SK-N-SH (cell line): Measurements from ENCODE around the gene KLF13. TPM values are rescaled to one million over a fixed set of nuclear protein-coding genes. Genes with fewer than 3 reads are reported as not detected.

Experiments
- CTCF ChIA-PET: fragments of 300-600, 350-600 bp; formaldehyde crosslinking; extraction: SDS; loops from one replicate; lab custom pipeline; 2021; lab: Yijun Ruan, JAX
- POLR2A ChIA-PET: fragments of 350-600 bp; sonication (Branson Sonifier 250); formaldehyde crosslinking; extraction: SDS; loops from one replicate; lab custom pipeline; 2020; ENCODE audit warnings: antibody characterized with exemption, inconsistent platforms; lab: Yijun Ruan, JAX
- DNase-seq: peaks from one replicate; pipeline ENCODE4 v3.0.0; 2012
- H2AFZ ChIP-seq: fragments of 200-600 bp; sonication (generic); 2 replicates; pipeline ENCODE4 v1.8.1; 2016; ENCODE audit warnings: antibody characterized with exemption, mild to moderate bottlenecking, low read depth
- H3F3A ChIP-seq: fragments of 200-600 bp; sonication (generic); replicated peaks from 2 replicates; pipeline ENCODE3; 2016; ENCODE audit warnings: antibody characterized with exemption, mild to moderate bottlenecking; ENCODE audit not compliant: insufficient read depth
- H3K27ac ChIP-seq, 2 experiments: fragments of 200-500 bp in 1 of 2; fragments of 200-600 bp in 1 of 2; sonication (Bioruptor generic) in 1 of 2; sonication (generic), shearing (Covaris generic) in 1 of 2; 2 replicates each; pipeline versions ENCODE4 v1.5.1 to v1.6.1; 2014 to 2016; ENCODE audit warnings: low read depth in 2 of 2, inconsistent platforms in 1 of 2, low read length in 1 of 2, mild to moderate bottlenecking in 1 of 2, mixed read lengths in 1 of 2
- H3K27me3 ChIP-seq: fragments of 200-600 bp; sonication (generic), shearing (Covaris generic); 2 replicates; pipeline ENCODE4 v1.6.1; 2016; ENCODE audit warnings: mixed run types; ENCODE audit not compliant: insufficient read depth
- H3K36me3 ChIP-seq, 2 experiments: fragments of 200-500 bp in 1 of 2; fragments of 200-600 bp in 1 of 2; sonication (Bioruptor generic) in 1 of 2; sonication (generic) in 1 of 2; replicated peaks in 1 of 2; 2 replicates each; pipeline versions ENCODE3 to v1.5.1; 2014 to 2016; ENCODE audit warnings: low read length in 1 of 2, mild to moderate bottlenecking in 1 of 2; ENCODE audit not compliant: insufficient read depth in 2 of 2, control insufficient read depth in 1 of 2
- H3K4me1 ChIP-seq, 2 experiments: fragments of 200-500 bp in 1 of 2; fragments of 200-600 bp in 1 of 2; sonication (Bioruptor generic) in 1 of 2; sonication (generic), shearing (Covaris generic) in 1 of 2; 2 replicates each; pipeline versions ENCODE4 v1.5.1 to v1.6.1; 2014 to 2016; ENCODE audit warnings: low read depth in 1 of 2, low read length in 1 of 2, mixed run types in 1 of 2; ENCODE audit not compliant: insufficient read depth in 2 of 2, control insufficient read depth in 1 of 2
- H3K4me2 ChIP-seq: fragments of 200-600 bp; sonication (generic), shearing (Covaris generic); 2 replicates; pipeline ENCODE4 v1.6.1; 2017; ENCODE audit warnings: mixed run types
- H3K4me3 ChIP-seq, 2 experiments: fragments of 200-500 bp in 1 of 2; fragments of 200-600 bp in 1 of 2; sonication (Bioruptor generic) in 1 of 2; sonication (generic), shearing (Covaris generic) in 1 of 2; 2 replicates each; pipeline versions ENCODE4 v1.5.1 to v1.8.1; 2014 to 2016; ENCODE audit warnings: low read depth in 2 of 2, inconsistent platforms in 1 of 2, low read length in 1 of 2, mild to moderate bottlenecking in 1 of 2, mixed read lengths in 1 of 2, moderate library complexity in 1 of 2
- H3K79me2 ChIP-seq: fragments of 200-600 bp; sonication (generic); 2 replicates; pipeline ENCODE4 v1.8.1; 2017; ENCODE audit warnings: mild to moderate bottlenecking; ENCODE audit not compliant: insufficient read depth
- H3K9ac ChIP-seq: fragments of 200-600 bp; sonication (generic); 2 replicates; pipeline ENCODE4 v1.6.1; 2017; ENCODE audit warnings: mixed run types
- H3K9me2 ChIP-seq: fragments of 200-600 bp; sonication (generic); 2 replicates; pipeline ENCODE4 v1.6.1; 2017; ENCODE audit warnings: mixed run types
- H3K9me3 ChIP-seq: fragments of 200-600 bp; sonication (generic); 2 replicates; pipeline ENCODE4 v1.6.1; 2017; ENCODE audit warnings: mixed run types, mild to moderate bottlenecking, moderate library complexity
- H4K20me1 ChIP-seq: fragments of 200-600 bp; sonication (generic); 2 replicates; pipeline ENCODE4 v1.6.1; 2017; ENCODE audit warnings: mild to moderate bottlenecking, mixed run types; ENCODE audit not compliant: insufficient read depth
- CHD2 ChIP-seq: fragments of 150-350 bp; IDR thresholded peaks from 2 replicates; pipeline ENCODE4 v1.6.1; 2018; ENCODE audit warnings: low read length; ENCODE audit not compliant: partially characterized antibody
- EP300 ChIP-seq, 2 experiments: IDR thresholded peaks; 2 replicates each; pipeline versions ENCODE4 v1.4.0 to v1.6.1; 2012; ENCODE audit warnings: borderline replicate concordance in 1 of 2, low read depth in 1 of 2, low read length in 1 of 2
- WGBS: methylation state at CpG from one replicate; pipeline ENCODE4 v1.1.6; 2017; ENCODE audit warnings: low lambda C conversion rate; 5-methylcytosine and 5-hydroxymethylcytosine counted together
- polyA plus RNA-seq, 3 experiments: library from polyadenylated mRNA; depleted of rRNA; stranded (reverse); fragments of >200 nt; gene quantifications; 2 replicates each; pipeline ENCODE4 v1.2.3, GENCODE V29; 2012
- TF ChIP-seq, protein P1 (sequence below): IDR thresholded peaks from 2 replicates; pipeline ENCODE4 v1.6.1; 2012; ENCODE audit warnings: mild to moderate bottlenecking, low read depth, low read length, moderate library complexity

The KLF13 gene
- polyA plus RNA-seq, 1 of the 3 experiments (the other 2 are of a cell fraction): 7.1 TPM

DNA sequence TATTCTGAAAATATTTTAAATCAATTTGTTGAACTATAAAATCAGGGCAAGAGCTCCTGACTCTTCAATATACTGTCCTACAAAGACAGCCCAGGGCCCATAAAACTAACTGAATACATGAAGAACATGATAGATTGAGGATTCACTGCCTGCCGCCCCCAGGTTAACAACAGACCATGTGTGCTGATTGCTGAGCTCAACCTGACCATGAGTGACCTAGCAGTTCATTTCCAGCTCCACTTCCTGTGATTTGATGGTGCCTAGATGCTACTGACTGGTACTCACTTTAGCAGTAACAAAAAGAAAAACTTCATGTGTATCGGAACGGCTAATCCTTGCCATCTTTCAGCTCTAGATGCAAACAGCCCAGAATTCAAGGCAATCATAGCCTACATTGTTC is 9.6 kb upstream of the KLF13 start:
- Histone ChIP-seq H3F3A (no peaks in the 10 kb centered on the region), H4K20me1 (no peaks in the 10 kb centered on the region), H3K27ac (no peak overlapping the region; a peak in 1 of 4 replicates), H3K4me3 (no peak overlapping the region), H3K79me2 (no peaks in the 10 kb centered on the region), H3K9me2 (no peaks in the 10 kb centered on the region), H3K9me3 (no peaks in the 10 kb centered on the region), H2AFZ (no peak overlapping the region), H3K9ac (no peak overlapping the region), H3K4me1 (peaks cover 0 to 26% of the 10 kb centered on the region in 2 experiments; a peak in 1 of 4 replicates), H3K36me3 (no peaks in the 10 kb centered on the region), H3K4me2 (no peak overlapping the region), H3K27me3 (no peaks in the 10 kb centered on the region)
- TF ChIP-seq, protein P1, sequence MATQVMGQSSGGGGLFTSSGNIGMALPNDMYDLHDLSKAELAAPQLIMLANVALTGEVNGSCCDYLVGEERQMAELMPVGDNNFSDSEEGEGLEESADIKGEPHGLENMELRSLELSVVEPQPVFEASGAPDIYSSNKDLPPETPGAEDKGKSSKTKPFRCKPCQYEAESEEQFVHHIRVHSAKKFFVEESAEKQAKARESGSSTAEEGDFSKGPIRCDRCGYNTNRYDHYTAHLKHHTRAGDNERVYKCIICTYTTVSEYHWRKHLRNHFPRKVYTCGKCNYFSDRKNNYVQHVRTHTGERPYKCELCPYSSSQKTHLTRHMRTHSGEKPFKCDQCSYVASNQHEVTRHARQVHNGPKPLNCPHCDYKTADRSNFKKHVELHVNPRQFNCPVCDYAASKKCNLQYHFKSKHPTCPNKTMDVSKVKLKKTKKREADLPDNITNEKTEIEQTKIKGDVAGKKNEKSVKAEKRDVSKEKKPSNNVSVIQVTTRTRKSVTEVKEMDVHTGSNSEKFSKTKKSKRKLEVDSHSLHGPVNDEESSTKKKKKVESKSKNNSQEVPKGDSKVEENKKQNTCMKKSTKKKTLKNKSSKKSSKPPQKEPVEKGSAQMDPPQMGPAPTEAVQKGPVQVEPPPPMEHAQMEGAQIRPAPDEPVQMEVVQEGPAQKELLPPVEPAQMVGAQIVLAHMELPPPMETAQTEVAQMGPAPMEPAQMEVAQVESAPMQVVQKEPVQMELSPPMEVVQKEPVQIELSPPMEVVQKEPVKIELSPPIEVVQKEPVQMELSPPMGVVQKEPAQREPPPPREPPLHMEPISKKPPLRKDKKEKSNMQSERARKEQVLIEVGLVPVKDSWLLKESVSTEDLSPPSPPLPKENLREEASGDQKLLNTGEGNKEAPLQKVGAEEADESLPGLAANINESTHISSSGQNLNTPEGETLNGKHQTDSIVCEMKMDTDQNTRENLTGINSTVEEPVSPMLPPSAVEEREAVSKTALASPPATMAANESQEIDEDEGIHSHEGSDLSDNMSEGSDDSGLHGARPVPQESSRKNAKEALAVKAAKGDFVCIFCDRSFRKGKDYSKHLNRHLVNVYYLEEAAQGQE: no peak
- POLR2A ChIA-PET: interaction anchor here (1.3 kb wide), 1 partner anchor 9 kb away, joined by 7 read pairs; the partner anchor contains the start of gene KLF13
- CTCF ChIA-PET: interaction anchor here (0.8 to 1.4 kb wide), 5 partner anchors 12 to 458 kb away, joined by 3 to 8 read pairs (median 3); no protein-coding TSS in a partner anchor
- DNase-seq: no peak
- 76% methylated on average over 3 of the region's 3 CpGs for WGBS

DNA sequence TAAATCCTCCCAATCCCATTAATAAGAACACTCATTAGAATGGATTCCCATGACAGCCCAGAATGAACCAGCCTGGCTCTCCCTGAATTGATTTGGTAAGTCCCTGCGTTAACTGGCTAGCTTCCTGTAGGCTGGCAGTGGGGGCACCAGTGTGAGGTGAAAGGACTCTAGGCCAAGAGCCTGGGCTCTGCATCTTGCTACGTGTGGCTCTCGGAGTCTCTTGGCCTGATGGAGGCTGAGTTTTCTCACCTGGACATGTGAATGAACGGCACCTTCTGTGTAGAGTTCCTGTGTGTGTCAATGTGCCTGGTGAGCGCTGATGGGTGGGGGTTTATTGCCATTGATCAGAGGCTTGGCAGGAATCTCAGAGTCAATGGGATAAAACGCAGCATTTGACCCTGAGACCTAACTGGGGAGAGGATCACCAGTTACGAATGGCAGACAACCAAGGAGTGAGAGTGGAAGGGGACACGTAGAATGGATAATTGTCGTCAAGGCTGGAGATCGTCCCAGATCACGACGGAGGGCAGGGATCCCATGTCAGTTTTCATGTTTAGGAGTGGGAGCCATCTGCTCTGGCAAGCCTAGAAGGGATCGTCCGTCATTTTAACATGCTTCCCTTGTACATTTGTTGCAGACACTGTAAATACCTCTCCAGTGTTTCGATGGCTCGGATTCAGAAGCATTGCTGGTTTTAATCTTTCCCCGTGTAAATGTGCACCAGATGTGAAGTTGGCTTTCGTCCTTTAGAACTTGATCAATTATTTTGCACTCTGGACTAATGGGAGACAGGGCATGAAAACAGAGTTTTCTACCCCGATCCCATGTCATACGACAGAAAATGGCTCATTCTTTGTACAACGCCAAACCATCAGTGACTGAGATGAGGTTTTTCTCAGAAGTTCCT is 9.0 kb upstream of the KLF13 start:
- no peaks in the 10 kb centered on the region for H3F3A ChIP-seq
- no peaks in the 10 kb centered on the region for H3K36me3 ChIP-seq
- no peak overlapping the region for H3K4me3 ChIP-seq
- no peak for DNase-seq
- peaks cover 0 to 22% of the 10 kb centered on the region in 2 experiments; a peak in 1 of 4 replicates for H3K4me1 ChIP-seq
- peak overlapping the region in 1 of 2 experiments; percentile 16; a peak in 1 of 4 replicates for H3K27ac ChIP-seq
- WGBS: 60% methylated on average over 18 of the region's 21 CpGs
- H4K20me1 ChIP-seq: no peaks in the 10 kb centered on the region
- no peaks in the 10 kb centered on the region for H3K27me3 ChIP-seq
- peak in 1 of 2 experiments; percentile 41; a peak in 1 of 4 replicates for TF ChIP-seq EP300 (IDR thresholded peaks at IDR 0.05; ENCODE audit: borderline replicate concordance in 1 of 2, low read depth in 1 of 2, low read length in 1 of 2)
- no peak for TF ChIP-seq CHD2
- TF ChIP-seq, all 33 proteins: peak for 1
- Histone ChIP-seq H3K9ac (no peak overlapping the region), H3K9me3 (no peaks in the 10 kb centered on the region), H3K4me2 (no peak overlapping the region), H2AFZ (no peak overlapping the region), H3K79me2 (no peaks in the 10 kb centered on the region), H3K9me2 (no peaks in the 10 kb centered on the region)
- POLR2A ChIA-PET: interaction anchor here (1.3 kb wide), 1 partner anchor 9 kb away, joined by 7 read pairs; the partner anchor contains the start of gene KLF13
- CTCF ChIA-PET: interaction anchor here (0.8 to 1.4 kb wide), 3 partner anchors 17 to 459 kb away, joined by 3 to 8 read pairs (median 3); no protein-coding TSS in a partner anchor
